GM23338 (cell line): ENCODE results near the gene UROS. TPM values are rescaled to one million over a fixed set of nuclear protein-coding genes. Genes with fewer than 3 reads are reported as not detected.

Experiments
- ATAC-seq: fragments of 200-7000 bp; cut with Tn5 transposase; 3 replicates; pipeline ENCODE4 v1.9.1; 2020
- DNase-seq: peaks from one replicate; pipeline ENCODE4 v3.0.0-alpha.2; 2015; ENCODE audit warnings: low spot score
- H2AFZ ChIP-seq: fragments of 200-600 bp; sonication (generic); 2 replicates; pipeline ENCODE4 v1.8.0; 2016; ENCODE audit warnings: antibody characterized with exemption, mild to moderate bottlenecking, moderate library complexity
- H3F3A ChIP-seq: fragments of 200-600 bp; sonication (generic); replicated peaks from 2 replicates; pipeline ENCODE4 v1.8.0; 2017; ENCODE audit warnings: antibody characterized with exemption, mixed run types, low read depth
- H3K27ac ChIP-seq: fragments of 200-600 bp; sonication (generic); 2 replicates; pipeline ENCODE4 v1.6.1; 2016; ENCODE audit warnings: low read depth
- H3K27me3 ChIP-seq: fragments of 200-600 bp; sonication (generic); 2 replicates; pipeline ENCODE4 v1.8.0; 2016; ENCODE audit warnings: mild to moderate bottlenecking, mixed run types, moderate library complexity; ENCODE audit not compliant: insufficient read depth
- H3K36me3 ChIP-seq: fragments of 200-600 bp; sonication (generic); 2 replicates; pipeline ENCODE4 v1.8.0; 2016; ENCODE audit warnings: mild to moderate bottlenecking; ENCODE audit not compliant: insufficient read depth
- H3K4me1 ChIP-seq: fragments of 200-600 bp; sonication (generic); 2 replicates; pipeline ENCODE4 v1.8.0; 2016; ENCODE audit warnings: mild to moderate bottlenecking, moderate library complexity; ENCODE audit not compliant: insufficient read depth
- H3K4me2 ChIP-seq: fragments of 200-600 bp; sonication (generic); 2 replicates; pipeline ENCODE4 v1.7.1; 2017; ENCODE audit warnings: mixed run types
- H3K4me3 ChIP-seq: fragments of 200-600 bp; sonication (generic); 2 replicates; pipeline ENCODE4 v1.6.1; 2016; ENCODE audit warnings: mixed run types
- H3K79me2 ChIP-seq: fragments of 200-600 bp; sonication (generic); replicated peaks from 2 replicates; pipeline ENCODE4 v1.8.0; 2017; ENCODE audit warnings: mild to moderate bottlenecking; ENCODE audit not compliant: insufficient read depth
- H3K9me2 ChIP-seq: fragments of 200-600 bp; sonication (generic); 2 replicates; pipeline ENCODE4 v1.8.0; 2017; ENCODE audit not compliant: insufficient read depth
- H4K20me1 ChIP-seq: fragments of 200-600 bp; sonication (generic); replicated peaks from 2 replicates; pipeline ENCODE4 v1.8.0; 2017; ENCODE audit warnings: mild to moderate bottlenecking; ENCODE audit not compliant: insufficient read depth
- H3K27ac Mint-ChIP-seq: 2 replicates; pipeline ENCODE4 v1.8.0; 2020; ENCODE audit warnings: inconsistent platforms, mild to moderate bottlenecking, moderate library complexity, mixed read lengths
- H3K27me3 Mint-ChIP-seq: 3 replicates; pipeline ENCODE4 v1.8.0; 2022; ENCODE audit warnings: low read depth, mild to moderate bottlenecking, moderate library complexity, mixed read lengths, inconsistent platforms; ENCODE audit not compliant: insufficient read depth, poor library complexity
- H3K36me3 Mint-ChIP-seq: 3 replicates; pipeline ENCODE4 v1.8.0; 2021; ENCODE audit warnings: low read depth, mild to moderate bottlenecking, inconsistent platforms, moderate library complexity, mixed read lengths
- H3K4me1 Mint-ChIP-seq: 3 replicates; pipeline ENCODE4 v1.8.0; 2020; ENCODE audit warnings: mild to moderate bottlenecking, inconsistent platforms, mixed read lengths
- H3K4me3 Mint-ChIP-seq: 3 replicates; pipeline ENCODE4 v1.8.0; 2021; ENCODE audit warnings: moderate library complexity, mild to moderate bottlenecking, inconsistent platforms, mixed read lengths
- H3K9me3 Mint-ChIP-seq: 3 replicates; pipeline ENCODE4 v1.8.0; 2020; ENCODE audit warnings: moderate library complexity, mild to moderate bottlenecking, inconsistent platforms, mixed read lengths
- CREB1 ChIP-seq: fragments of 250-450 bp; sonication (Bioruptor Pico); IDR thresholded peaks from 2 replicates; pipeline ENCODE4 v1.5.0; 2020; ENCODE audit warnings: low read depth, mild to moderate bottlenecking, moderate library complexity
- EZH2 ChIP-seq: fragments of 200-600 bp; sonication (generic); IDR thresholded peaks from one replicate; pipeline ENCODE4 v1.8.0; 2017; ENCODE audit warnings: antibody characterized with exemption, mild to moderate bottlenecking, low read depth; ENCODE audit not compliant: unreplicated experiment
- EZH2phosphoT487 ChIP-seq: fragments of 200-600 bp; sonication (generic); IDR thresholded peaks from one replicate; pipeline ENCODE4 v1.8.1; 2018; ENCODE audit warnings: antibody characterized with exemption; ENCODE audit not compliant: unreplicated experiment
- JUNB ChIP-seq: IDR thresholded peaks from one replicate; pipeline ENCODE4 v1.6.1; 2016; ENCODE audit warnings: antibody characterized with exemption; ENCODE audit not compliant: unreplicated experiment
- NANOG ChIP-seq: IDR thresholded peaks from 2 replicates; pipeline ENCODE4 v1.6.1; 2016; ENCODE audit warnings: antibody characterized with exemption, borderline replicate concordance
- POLR2AphosphoS5 ChIP-seq: IDR thresholded peaks from 2 replicates; pipeline ENCODE4 v1.6.1; 2016; ENCODE audit warnings: antibody characterized with exemption, low read depth
- STAT1 ChIP-seq: IDR thresholded peaks from one replicate; pipeline ENCODE4 v1.6.1; 2016; ENCODE audit warnings: antibody characterized with exemption; ENCODE audit not compliant: unreplicated experiment
- ZNF114 ChIP-seq: fragments of 250-450 bp; sonication (Bioruptor Pico); IDR thresholded peaks from 2 replicates; pipeline ENCODE4 v1.5.0; 2020; ENCODE audit warnings: mild to moderate bottlenecking, moderate library complexity
- ZNF331 ChIP-seq: fragments of 250-450 bp; sonication (Bioruptor Pico); IDR thresholded peaks from 2 replicates; pipeline ENCODE4 v1.5.0; 2020; ENCODE audit warnings: low read depth, mild to moderate bottlenecking, moderate library complexity
- polyA plus RNA-seq: library from polyadenylated mRNA; unstranded; fragments of >200 nt; fragmentation: Nextera tagmentation; extraction: Ambion mirVana; gene quantifications from 2 replicates; pipeline ENCODE4 v1.2.1, GENCODE V29; 2016
- total RNA-seq: library from RNA; depleted of rRNA; stranded (reverse); fragments of >200 nt; shearing (Covaris generic); gene quantifications from 2 replicates; pipeline ENCODE4 v1.2.3, GENCODE V29; 2014
- TF ChIP-seq, protein P1 (sequence below): IDR thresholded peaks from 2 replicates; pipeline ENCODE4 v1.6.1; 2016; ENCODE audit warnings: antibody characterized with exemption
- TF ChIP-seq, protein P2 (sequence below), 2 experiments: fragments of 200-600 bp in 1 of 2; sonication (generic) in 1 of 2; conservative IDR thresholded peaks; 2 replicates each; pipeline versions ENCODE4 v1.5.1 to v1.6.1; 2016 to 2017; ENCODE audit warnings: antibody characterized with exemption in 2 of 2, low read depth in 2 of 2, mild to moderate bottlenecking in 2 of 2, moderate library complexity in 1 of 2
- TF ChIP-seq, protein P3 (sequence below): IDR thresholded peaks from one replicate; pipeline ENCODE4 v1.6.1; 2018; ENCODE audit warnings: antibody characterized with exemption; ENCODE audit not compliant: unreplicated experiment
- TF ChIP-seq, protein P4 (sequence below): fragments of 250-450 bp; sonication (Bioruptor Pico); IDR thresholded peaks from 2 replicates; pipeline ENCODE4 v1.5.0; 2020; ENCODE audit warnings: mild to moderate bottlenecking, moderate library complexity

UROS gene
- total and polyA plus RNA-seq, 2 experiments from 2014 or later: 41.3 to 43.4 TPM

DNA sequence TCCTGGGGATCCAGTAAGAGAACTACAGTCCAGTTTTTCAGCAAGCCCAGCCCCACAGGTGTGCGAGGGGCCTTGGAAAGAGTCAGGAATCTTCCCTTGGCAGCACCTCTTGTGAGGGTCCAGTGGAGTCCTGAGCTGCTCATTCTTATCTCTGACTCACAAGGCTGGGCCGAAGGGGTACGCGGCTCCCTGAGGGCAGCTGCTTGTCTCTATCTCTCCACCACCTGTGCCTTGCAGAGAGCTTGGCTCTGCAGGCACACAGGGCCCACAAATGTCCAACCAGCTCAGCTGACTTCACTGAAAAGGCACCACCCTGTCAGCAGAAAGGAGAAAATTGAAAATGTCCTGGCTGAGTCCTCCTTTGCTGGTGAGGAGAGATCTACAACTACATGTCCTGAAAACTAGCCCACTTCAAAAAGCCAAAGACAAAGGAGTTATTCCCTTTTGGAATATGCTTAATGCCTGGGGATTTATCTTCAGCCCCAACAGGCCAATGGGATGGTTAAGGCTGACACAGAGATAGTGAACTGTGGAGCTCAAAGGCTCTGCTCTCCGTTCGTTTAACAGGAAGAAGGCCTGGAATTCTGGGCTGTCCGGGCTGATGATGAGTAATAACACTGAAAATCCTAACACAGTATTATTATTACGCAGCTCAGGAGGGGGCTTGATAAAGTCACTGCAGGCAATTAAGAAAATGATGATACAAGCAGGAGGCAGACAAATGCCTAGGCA lies 23.4 kb downstream of the UROS start:
- Mint-ChIP-seq H3K27ac (no peak overlapping the region), H3K27me3 (peaks cover 1% of the 10 kb centered on the region), H3K4me1 (peaks cover 8% of the 10 kb centered on the region), H3K9me3 (no peaks in the 10 kb centered on the region), H3K4me3 (no peak overlapping the region), H3K36me3 (peaks cover 32% of the 10 kb centered on the region)
- no peaks in the 10 kb centered on the region for H3K79me2 ChIP-seq
- no peaks in the 10 kb centered on the region for H3F3A ChIP-seq
- no peaks in the 10 kb centered on the region for H3K4me1 ChIP-seq
- DNase-seq: no peak
- no peaks in the 10 kb centered on the region; the same call in 1 of the 2 replicates for H4K20me1 ChIP-seq
- no peak for ATAC-seq
- peaks cover 8% of the 10 kb centered on the region; the same call in 1 of the 2 replicates for H3K9me2 ChIP-seq
- no peak overlapping the region for H3K4me3 ChIP-seq
- no peaks in the 10 kb centered on the region for H3K36me3 ChIP-seq
- H3K27ac ChIP-seq: no peak overlapping the region
- no peaks in the 10 kb centered on the region for H3K27me3 ChIP-seq
- TF ChIP-seq NANOG: no peak
- no peak for TF ChIP-seq CREB1 (CRISPR knock-in tag)
- TF ChIP-seq, protein P1, sequence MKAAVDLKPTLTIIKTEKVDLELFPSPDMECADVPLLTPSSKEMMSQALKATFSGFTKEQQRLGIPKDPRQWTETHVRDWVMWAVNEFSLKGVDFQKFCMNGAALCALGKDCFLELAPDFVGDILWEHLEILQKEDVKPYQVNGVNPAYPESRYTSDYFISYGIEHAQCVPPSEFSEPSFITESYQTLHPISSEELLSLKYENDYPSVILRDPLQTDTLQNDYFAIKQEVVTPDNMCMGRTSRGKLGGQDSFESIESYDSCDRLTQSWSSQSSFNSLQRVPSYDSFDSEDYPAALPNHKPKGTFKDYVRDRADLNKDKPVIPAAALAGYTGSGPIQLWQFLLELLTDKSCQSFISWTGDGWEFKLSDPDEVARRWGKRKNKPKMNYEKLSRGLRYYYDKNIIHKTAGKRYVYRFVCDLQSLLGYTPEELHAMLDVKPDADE: no peak
- TF ChIP-seq ZNF114: no peak
- TF ChIP-seq, protein P2, sequence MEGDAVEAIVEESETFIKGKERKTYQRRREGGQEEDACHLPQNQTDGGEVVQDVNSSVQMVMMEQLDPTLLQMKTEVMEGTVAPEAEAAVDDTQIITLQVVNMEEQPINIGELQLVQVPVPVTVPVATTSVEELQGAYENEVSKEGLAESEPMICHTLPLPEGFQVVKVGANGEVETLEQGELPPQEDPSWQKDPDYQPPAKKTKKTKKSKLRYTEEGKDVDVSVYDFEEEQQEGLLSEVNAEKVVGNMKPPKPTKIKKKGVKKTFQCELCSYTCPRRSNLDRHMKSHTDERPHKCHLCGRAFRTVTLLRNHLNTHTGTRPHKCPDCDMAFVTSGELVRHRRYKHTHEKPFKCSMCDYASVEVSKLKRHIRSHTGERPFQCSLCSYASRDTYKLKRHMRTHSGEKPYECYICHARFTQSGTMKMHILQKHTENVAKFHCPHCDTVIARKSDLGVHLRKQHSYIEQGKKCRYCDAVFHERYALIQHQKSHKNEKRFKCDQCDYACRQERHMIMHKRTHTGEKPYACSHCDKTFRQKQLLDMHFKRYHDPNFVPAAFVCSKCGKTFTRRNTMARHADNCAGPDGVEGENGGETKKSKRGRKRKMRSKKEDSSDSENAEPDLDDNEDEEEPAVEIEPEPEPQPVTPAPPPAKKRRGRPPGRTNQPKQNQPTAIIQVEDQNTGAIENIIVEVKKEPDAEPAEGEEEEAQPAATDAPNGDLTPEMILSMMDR (conservative IDR thresholded peaks at IDR 0.05; ENCODE audit: low read depth in 2 of 2): no peak
- TF ChIP-seq, protein P3, sequence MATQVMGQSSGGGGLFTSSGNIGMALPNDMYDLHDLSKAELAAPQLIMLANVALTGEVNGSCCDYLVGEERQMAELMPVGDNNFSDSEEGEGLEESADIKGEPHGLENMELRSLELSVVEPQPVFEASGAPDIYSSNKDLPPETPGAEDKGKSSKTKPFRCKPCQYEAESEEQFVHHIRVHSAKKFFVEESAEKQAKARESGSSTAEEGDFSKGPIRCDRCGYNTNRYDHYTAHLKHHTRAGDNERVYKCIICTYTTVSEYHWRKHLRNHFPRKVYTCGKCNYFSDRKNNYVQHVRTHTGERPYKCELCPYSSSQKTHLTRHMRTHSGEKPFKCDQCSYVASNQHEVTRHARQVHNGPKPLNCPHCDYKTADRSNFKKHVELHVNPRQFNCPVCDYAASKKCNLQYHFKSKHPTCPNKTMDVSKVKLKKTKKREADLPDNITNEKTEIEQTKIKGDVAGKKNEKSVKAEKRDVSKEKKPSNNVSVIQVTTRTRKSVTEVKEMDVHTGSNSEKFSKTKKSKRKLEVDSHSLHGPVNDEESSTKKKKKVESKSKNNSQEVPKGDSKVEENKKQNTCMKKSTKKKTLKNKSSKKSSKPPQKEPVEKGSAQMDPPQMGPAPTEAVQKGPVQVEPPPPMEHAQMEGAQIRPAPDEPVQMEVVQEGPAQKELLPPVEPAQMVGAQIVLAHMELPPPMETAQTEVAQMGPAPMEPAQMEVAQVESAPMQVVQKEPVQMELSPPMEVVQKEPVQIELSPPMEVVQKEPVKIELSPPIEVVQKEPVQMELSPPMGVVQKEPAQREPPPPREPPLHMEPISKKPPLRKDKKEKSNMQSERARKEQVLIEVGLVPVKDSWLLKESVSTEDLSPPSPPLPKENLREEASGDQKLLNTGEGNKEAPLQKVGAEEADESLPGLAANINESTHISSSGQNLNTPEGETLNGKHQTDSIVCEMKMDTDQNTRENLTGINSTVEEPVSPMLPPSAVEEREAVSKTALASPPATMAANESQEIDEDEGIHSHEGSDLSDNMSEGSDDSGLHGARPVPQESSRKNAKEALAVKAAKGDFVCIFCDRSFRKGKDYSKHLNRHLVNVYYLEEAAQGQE: no peak
- TF ChIP-seq STAT1: no peak
- no peak for TF ChIP-seq ZNF331 (CRISPR knock-in tag)
- no peak for TF ChIP-seq POLR2AphosphoS5
- no peak for TF ChIP-seq EZH2phosphoT487
- no peak for TF ChIP-seq EZH2
- TF ChIP-seq, protein P4, sequence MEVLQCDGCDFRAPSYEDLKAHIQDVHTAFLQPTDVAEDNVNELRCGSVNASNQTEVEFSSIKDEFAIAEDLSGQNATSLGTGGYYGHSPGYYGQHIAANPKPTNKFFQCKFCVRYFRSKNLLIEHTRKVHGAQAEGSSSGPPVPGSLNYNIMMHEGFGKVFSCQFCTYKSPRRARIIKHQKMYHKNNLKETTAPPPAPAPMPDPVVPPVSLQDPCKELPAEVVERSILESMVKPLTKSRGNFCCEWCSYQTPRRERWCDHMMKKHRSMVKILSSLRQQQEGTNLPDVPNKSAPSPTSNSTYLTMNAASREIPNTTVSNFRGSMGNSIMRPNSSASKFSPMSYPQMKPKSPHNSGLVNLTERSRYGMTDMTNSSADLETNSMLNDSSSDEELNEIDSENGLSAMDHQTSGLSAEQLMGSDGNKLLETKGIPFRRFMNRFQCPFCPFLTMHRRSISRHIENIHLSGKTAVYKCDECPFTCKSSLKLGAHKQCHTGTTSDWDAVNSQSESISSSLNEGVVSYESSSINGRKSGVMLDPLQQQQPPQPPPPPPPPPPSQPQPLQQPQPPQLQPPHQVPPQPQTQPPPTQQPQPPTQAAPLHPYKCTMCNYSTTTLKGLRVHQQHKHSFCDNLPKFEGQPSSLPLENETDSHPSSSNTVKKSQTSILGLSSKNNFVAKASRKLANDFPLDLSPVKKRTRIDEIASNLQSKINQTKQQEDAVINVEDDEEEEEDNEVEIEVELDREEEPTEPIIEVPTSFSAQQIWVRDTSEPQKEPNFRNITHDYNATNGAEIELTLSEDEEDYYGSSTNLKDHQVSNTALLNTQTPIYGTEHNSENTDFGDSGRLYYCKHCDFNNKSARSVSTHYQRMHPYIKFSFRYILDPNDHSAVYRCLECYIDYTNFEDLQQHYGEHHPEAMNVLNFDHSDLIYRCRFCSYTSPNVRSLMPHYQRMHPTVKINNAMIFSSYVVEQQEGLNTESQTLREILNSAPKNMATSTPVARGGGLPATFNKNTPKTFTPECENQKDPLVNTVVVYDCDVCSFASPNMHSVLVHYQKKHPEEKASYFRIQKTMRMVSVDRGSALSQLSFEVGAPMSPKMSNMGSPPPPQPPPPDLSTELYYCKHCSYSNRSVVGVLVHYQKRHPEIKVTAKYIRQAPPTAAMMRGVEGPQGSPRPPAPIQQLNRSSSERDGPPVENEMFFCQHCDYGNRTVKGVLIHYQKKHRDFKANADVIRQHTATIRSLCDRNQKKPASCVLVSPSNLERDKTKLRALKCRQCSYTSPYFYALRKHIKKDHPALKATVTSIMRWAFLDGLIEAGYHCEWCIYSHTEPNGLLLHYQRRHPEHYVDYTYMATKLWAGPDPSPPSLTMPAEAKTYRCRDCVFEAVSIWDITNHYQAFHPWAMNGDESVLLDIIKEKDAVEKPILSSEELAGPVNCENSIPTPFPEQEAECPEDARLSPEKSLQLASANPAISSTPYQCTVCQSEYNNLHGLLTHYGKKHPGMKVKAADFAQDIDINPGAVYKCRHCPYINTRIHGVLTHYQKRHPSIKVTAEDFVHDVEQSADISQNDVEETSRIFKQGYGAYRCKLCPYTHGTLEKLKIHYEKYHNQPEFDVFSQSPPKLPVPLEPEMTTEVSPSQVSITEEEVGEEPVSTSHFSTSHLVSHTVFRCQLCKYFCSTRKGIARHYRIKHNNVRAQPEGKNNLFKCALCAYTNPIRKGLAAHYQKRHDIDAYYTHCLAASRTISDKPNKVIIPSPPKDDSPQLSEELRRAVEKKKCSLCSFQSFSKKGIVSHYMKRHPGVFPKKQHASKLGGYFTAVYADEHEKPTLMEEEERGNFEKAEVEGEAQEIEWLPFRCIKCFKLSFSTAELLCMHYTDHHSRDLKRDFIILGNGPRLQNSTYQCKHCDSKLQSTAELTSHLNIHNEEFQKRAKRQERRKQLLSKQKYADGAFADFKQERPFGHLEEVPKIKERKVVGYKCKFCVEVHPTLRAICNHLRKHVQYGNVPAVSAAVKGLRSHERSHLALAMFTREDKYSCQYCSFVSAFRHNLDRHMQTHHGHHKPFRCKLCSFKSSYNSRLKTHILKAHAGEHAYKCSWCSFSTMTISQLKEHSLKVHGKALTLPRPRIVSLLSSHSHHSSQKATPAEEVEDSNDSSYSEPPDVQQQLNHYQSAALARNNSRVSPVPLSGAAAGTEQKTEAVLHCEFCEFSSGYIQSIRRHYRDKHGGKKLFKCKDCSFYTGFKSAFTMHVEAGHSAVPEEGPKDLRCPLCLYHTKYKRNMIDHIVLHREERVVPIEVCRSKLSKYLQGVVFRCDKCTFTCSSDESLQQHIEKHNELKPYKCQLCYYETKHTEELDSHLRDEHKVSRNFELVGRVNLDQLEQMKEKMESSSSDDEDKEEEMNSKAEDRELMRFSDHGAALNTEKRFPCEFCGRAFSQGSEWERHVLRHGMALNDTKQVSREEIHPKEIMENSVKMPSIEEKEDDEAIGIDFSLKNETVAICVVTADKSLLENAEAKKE (CRISPR knock-in tag): no peak
- TF ChIP-seq JUNB: no peak
- H3K4me2 ChIP-seq: no peak overlapping the region
- no peak overlapping the region for H2AFZ ChIP-seq
